ENCODE measurements around the gene SPATA24.
"Not testable (repeated sequence)": the region's sequence is repeated elsewhere in the genome, so short reads cannot be mapped to it uniquely, and the experiment has no call there.

Gene SPATA24

GRCh38 chr5:139354186-139354585 is 49.7 kb downstream of the SPATA24 start:
- no peak for DNase-seq (ENCODE audit: low read depth, low spot score)

GRCh38 chr5:139347863-139348262 is 56.0 kb downstream of the SPATA24 start:
- DNase-seq (ENCODE audit: low read depth, low spot score), result not testable (repeated sequence)
